Measurements from ENCODE around the gene ZBTB46.
"Not testable (repeated sequence)": the region's sequence is repeated elsewhere in the genome, so short reads cannot be mapped to it uniquely, and the experiment has no call there.

Gene ZBTB46, protein sequence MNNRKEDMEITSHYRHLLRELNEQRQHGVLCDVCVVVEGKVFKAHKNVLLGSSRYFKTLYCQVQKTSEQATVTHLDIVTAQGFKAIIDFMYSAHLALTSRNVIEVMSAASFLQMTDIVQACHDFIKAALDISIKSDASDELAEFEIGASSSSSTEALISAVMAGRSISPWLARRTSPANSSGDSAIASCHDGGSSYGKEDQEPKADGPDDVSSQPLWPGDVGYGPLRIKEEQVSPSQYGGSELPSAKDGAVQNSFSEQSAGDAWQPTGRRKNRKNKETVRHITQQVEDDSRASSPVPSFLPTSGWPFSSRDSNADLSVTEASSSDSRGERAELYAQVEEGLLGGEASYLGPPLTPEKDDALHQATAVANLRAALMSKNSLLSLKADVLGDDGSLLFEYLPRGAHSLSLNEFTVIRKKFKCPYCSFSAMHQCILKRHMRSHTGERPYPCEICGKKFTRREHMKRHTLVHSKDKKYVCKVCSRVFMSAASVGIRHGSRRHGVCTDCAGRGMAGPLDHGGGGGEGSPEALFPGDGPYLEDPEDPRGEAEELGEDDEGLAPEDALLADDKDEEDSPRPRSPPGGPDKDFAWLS

GRCh38 chr20:63830841-63831588, at the start of gene ZBTB46:
ZBTB46 (minus strand) TSS chr20:63831264; CDS start chr20:63790757, 40,507 bp downstream.
- DNase-seq, result no peak

- no peak for DNase-seq
Observed at GRCh38 chr20:63878899-63879663, 48.0 kb upstream of the ZBTB46 start.

DNA sequence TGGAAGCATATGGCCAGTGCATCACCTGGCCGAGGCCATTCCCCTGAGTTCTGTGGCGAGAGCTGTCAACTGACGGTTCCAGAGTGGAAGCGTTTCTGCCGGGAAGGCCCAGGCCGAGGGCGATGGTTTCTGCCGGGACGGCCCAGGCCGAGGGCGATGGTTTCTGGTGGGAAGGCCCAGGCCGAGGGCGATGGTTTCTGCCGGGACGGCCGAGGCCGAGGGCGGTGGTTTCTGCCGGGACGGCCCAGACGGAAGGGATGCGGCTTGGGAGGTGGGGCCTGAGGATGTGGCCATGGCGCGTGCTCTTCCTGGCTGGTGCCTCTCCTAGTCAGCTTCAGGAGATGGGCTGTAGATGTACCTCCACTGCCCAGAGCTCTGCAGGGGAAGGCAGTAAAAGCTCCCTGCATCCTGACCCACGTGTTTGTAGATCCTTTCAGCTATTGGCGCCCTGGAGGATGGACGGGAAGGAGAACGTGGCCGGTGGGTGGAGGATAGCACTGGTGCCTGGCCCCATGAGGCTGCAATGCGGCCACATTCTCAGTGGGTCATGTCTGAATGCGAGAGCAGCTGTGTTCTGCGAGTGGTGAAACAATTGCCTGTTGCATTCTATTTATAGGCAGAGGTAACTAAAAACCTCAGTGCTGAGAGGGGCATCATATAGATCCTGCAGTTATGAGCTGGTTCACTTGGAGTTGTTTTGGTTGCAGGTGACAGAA, 46.8 kb upstream of the ZBTB46 start:
- DNase-seq, result no peak

- no peak for DNase-seq
Observed at GRCh38 chr20:63876489-63877036, 45.5 kb upstream of the ZBTB46 start.

- DNase-seq, result not testable (repeated sequence)
Observed at GRCh38 chr20:63874241-63874640, 43.2 kb upstream of the ZBTB46 start.

GRCh38 chr20:63873477-63873971, 42.5 kb upstream of the ZBTB46 start:
- no peak for DNase-seq

- DNase-seq, result no peak
Observed at GRCh38 chr20:63868264-63868663, 37.2 kb upstream of the ZBTB46 start.

DNA sequence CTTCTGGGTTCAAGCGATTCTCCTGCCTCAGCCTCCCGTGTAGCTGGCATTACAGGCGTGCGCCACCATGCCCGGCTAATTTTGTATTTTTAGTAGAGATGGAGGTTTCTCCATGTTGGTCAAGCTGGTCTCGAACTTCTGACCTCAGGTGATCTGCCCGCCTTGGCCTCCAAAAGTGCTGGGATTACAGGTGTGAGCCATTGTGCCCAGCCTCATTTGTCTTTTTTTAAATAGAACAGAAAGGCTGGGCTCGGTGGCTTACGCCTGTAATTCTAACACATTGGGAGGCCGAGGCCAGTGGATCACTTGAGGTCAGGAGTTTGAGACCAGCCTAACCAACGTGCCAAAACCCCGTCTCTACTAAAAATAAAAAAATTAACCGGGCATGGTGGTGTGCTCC, 36.0 kb upstream of the ZBTB46 start:
- not testable (repeated sequence) for DNase-seq

GRCh38 chr20:63864978-63865640, 34.0 kb upstream of the ZBTB46 start, which contains the start of gene TPD52L2:
TPD52L2 (plus strand) TSS chr20:63865270; CDS start chr20:63865366, 96 bp downstream.
- DNase-seq, result peak; percentile 95

GRCh38 chr20:63864545-63864977, 33.5 kb upstream of the ZBTB46 start:
- no peak for DNase-seq

GRCh38 chr20:63863798-63864544, 32.9 kb upstream of the ZBTB46 start:
- peak; percentile 49 for DNase-seq

- no peak for DNase-seq
Observed at GRCh38 chr20:63863021-63863797, 32.1 kb upstream of the ZBTB46 start.

GRCh38 chr20:63861981-63862901, 31.2 kb upstream of the ZBTB46 start:
- DNase-seq, result no peak

DNA sequence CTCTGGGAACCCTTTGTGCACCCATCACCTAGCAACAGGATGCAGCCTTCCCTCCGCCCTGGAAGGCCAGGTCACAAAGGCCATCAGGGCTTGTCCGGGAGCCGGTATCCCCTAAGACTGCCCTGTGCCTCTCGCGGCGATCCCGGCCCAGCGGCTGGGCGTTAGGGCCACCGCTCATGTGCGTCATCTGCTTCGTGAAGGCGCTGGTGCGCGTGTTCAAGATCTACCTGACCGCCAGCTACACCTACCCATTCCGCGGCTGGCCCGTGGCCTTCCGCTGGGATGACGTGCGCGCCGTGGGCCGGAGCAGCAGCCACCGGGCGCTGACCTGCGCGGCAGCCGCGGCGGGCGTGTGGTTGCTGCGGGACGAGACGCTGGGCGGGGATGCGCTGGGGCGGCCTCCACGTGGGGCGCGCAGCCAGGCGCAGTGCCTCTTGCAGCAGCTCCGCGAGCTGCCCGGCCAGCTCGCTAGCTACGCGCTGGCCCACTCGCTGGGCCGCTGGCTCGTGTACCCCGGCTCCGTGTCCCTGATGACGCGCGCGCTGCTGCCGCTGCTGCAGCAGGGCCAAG, 30.4 kb upstream of the ZBTB46 start, which contains the start of gene ABHD16B:
Gene ABHD16B, plus strand, starts transcription at position 134 of the 570 bp plus-strand sequence. Its CDS starts 43 bp downstream, at position 177.
- no peak for DNase-seq

GRCh38 chr20:63860325-63861051, 29.4 kb upstream of the ZBTB46 start:
- DNase-seq, result no peak

DNA sequence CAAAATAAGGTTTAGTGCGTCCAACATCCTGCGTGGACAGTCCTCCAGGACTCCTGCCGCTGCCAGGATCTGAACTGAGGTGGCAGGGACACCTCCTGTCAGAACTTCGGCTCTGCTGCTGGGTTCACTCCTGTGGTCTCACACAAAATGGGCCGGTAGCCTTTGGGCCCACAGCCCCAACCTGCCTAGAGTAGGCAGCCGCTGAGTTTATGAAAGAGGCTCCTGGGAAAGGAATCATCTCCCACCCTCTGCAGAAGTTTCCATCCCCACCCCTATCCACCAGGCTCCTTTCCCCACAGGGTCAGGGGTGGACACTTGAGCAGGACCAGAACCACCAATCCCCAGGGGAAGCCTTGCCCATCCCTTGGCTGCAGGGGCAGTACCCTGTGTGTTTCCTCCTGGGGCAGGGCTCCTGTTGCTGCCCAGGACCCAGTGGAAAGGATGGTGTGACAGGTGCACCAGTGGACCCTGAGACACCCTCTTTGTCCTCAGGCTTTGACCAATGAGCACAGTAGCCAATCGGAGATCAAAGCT, 28.2 kb upstream of the ZBTB46 start:
- no peak for DNase-seq
